CD4-positive, alpha-beta T cell treated with Interleukin-4 for 1 hour (primary cell): ENCODE results near the gene MCTP1.

Experiments used
- DNase-seq, 2 donors: peaks; one replicate each; pipeline ENCODE4 v3.0.0-alpha.2; 2020 to 2022

The MCTP1 gene

GRCh38 chr5:95070453-95070852 lies 214.4 kb downstream of the MCTP1 start:
- DNase-seq = no peak

- DNase-seq = peak in 1 of 2 donors; percentile 18
Observed at GRCh38 chr5:95069948-95070347, 214.9 kb downstream of the MCTP1 start.

DNA sequence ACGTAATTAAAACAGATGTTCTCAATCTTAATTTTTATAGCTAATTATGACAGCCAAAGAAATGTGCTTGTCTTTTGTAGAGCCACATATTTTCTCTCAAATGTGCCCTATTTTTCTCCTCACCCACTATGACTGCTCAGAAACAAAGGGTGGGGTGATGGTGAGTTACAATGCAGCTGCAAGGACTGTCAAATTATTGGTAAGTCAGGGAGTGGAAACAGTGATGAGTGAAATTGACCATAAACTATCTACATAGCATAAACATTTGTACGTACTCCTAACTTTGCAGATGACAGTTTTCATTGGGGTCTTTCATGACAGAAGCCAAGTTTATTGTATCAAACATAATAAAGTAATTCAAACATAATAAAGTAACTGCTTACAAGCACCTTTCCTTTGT lies 215.9 kb downstream of the MCTP1 start:
- no peak for DNase-seq

GRCh38 chr5:95068289-95068910 lies 216.5 kb downstream of the MCTP1 start:
- DNase-seq = no peak

GRCh38 chr5:95066048-95066447 lies 218.8 kb downstream of the MCTP1 start:
- DNase-seq = no peak

DNA sequence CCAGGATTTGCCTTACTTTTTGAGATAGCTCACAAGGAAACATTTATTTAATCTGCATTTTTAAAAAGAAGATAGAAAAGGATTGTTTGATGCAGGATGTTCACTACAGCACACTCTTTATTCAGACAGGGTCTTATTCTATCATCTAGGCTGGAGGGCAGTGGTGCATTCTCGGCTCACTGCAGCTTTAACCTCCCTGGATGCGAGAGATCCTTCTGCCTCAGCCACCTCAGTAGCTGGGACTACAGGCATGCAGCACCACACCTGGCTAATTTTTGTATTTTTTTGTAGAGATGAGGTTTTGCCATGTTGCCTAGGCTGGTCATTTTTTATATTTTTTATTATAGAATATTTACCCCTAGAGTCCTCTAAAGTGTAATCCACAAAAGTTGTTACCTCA lies 221.4 kb downstream of the MCTP1 start:
- no peak for DNase-seq

DNA sequence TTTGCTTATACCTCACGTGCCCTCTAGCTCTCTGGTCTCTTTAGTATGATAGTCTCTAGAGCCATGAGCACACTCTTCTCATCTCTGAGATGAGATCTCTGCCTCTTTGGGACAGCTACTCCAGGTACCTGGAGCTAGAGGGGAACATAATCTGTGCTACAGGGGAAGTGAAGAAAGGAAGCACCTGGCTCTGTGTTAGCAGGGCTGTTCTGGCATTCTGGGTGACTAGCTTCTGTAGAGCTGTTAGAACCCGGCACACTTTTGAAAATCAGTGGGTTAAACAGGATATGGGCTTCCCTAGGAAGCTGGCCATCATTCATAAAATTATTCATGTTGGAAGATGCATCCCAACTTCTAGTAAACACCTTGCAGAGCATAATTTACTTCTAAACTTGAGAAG lies 224.8 kb downstream of the MCTP1 start:
- DNase-seq = no peak

DNA sequence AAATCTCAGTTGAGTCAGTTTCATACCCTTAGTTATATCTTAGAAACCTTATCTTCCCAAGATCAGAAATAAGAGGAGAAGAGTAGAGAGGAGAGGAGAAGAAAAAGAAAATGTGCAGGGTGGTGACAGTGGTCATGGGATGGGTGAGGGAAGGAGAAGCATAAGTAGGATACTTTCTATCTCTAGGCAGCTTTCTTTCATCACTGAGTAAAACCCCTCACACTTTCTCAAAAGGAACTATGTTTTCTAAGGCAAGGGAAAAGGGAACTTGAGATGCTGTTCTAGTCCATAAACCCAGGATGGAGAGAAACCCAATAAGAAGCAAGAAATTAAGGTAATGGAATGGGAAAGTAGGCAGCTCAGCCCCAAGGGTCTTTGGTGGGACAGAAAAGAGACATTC lies 225.3 kb downstream of the MCTP1 start:
- no peak for DNase-seq

GRCh38 chr5:95057615-95058014 lies 227.3 kb downstream of the MCTP1 start:
- no peak for DNase-seq

GRCh38 chr5:95053253-95053652 lies 231.6 kb downstream of the MCTP1 start:
- no peak for DNase-seq

GRCh38 chr5:95050708-95051107 lies 234.2 kb downstream of the MCTP1 start:
- no peak for DNase-seq

DNA sequence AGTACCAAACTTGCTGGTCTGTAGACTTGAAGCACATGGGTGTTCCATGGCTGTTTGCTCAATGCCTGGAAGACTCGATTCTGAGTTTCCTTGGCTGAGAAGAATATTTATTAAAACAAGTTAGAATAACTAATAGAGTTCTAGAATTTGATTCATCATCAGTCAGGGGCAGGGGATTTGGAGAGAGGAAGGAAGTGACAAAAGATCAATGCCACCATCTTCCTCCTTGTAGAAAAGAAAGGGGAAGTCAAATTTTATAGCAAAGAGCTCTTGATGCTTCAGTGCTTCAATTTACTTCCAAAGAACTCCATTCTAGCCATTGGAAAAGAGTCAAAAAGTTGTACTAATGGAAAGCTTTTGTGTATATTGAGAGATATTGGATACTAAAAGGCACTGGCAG lies 236.3 kb downstream of the MCTP1 start:
- DNase-seq = no peak

DNA sequence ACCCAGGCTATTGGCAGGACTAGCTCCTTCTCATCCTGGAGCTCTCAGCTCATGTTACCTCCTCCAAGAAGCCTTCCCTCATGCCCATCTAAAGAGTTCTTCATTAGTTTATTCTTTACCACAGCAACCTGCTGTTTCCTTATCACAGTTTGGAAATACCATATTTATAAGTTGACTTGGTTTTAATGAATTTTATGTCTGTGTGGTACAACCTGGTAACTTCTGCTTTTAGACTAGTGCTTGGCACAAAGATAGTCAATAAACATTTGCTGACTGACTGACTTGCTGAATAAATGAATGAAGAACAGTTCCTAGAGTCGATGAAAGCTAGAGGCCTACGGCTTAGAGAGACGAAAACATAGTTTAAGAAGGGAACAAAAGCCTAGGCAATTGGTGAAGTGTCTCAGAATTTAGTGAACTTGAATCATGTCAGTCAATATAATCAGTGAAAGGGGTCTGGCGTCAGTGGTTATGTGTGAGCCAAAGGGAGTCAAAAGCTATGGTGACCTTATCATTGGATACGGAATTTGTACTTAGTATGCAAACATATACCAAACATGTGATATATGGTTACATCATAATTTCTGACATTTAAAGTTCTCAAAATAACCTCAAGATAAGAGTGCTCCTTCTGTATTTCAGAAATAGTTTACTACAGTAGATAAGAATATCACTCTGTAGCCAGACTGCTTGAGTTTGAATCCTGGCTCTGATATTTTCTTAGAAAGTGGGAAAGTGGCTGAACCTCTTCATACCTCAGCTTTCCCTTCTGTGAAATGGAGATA lies 239.5 kb downstream of the MCTP1 start:
- no peak for DNase-seq

DNA sequence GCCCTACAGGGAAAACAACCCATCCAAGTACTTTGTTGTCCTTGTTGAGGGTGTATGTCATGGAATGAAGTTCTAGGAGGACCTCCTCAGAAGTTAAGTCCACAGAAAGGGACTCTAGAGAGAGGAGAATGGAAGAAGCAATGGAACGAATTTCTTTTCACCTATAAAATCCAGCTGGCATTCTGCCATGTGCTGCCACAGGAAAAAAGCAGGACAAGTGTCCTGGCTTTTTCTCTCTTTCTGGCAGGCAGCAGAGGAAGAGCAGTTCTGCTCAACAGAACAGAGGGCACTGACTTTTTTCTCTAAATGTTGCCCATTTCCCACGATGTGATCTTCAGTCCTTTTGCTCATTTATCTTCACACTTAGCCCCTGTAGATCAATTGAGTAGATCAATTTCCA lies 240.8 kb downstream of the MCTP1 start:
- no peak for DNase-seq

- no peak for DNase-seq
Observed at GRCh38 chr5:95043648-95044047, 241.2 kb downstream of the MCTP1 start.

DNA sequence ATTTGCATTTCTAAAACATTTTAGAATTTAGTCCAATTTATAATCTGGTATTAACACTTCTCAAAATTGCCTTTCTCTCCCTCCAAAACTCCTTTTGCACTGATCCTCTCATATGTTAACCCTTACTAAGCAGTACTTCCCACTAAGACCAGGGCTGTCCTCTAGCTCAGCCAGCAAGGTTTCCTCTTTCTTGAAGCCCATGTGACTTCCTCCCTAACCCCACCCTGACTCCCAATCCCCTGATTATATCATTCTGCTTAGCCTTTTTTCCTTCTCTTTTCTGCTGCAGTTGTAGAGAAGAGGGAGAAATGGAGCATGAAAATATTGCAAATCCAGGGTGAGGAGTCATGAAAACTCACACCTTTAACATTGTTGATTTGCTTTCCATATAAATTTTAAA lies 241.7 kb downstream of the MCTP1 start:
- DNase-seq = no peak

GRCh38 chr5:95042037-95042436 lies 242.9 kb downstream of the MCTP1 start:
- no peak for DNase-seq

- no peak for DNase-seq
Observed at GRCh38 chr5:95035891-95036685, 248.8 kb downstream of the MCTP1 start.

DNA sequence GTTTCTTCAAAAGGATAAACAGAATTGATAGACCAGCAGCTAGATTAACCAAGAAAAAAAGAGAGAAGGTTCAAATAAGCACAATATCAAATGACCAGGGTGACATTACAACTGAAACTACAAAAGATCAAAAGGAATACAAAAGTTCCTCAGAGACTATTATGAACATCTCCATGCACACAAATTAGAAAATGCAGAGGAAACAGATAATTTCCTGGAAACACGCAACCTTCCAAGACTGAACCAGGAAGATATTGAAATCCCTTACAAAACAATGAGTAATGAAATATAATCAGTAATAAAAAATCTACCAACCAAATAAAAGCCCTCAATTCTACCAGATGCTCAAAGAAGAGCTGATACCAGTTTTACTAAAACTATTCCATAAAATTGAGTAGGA lies 252.1 kb downstream of the MCTP1 start:
- no peak for DNase-seq

GRCh38 chr5:95029569-95030366 lies 255.1 kb downstream of the MCTP1 start:
- DNase-seq = no peak

DNA sequence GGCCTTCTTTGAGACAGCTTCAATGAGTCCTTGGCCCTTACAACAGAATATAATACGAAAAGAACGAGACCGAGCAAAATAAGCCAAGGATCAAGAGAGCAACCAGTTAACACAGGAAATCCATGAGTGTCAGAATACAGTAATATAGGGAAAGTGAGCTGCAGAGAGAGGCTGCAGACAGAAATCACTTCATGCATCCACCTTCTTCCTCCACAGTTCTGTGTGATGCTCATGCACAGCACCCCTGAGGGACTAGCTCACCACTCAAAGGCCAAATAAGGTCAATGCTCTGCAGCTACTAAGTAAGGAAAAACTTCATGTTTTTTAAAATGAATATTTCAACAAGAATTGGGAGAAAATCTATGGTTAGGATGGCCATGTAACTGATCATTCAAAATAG lies 257.1 kb downstream of the MCTP1 start:
- DNase-seq = no peak

- no peak for DNase-seq
Observed at GRCh38 chr5:95027151-95027721, 257.7 kb downstream of the MCTP1 start.

- DNase-seq = no peak
Observed at GRCh38 chr5:95026718-95027117, 258.2 kb downstream of the MCTP1 start.
